GM18499 (cell line): Measurements from ENCODE around the gene GBF1.

Source experiments
- ATAC-seq: cut with Tn5 transposase; IDR thresholded peaks from one replicate; pipeline ENCODE4 v1.9.1; 2021; ENCODE audit warnings: moderate number of reproducible peaks; ENCODE audit not compliant: insufficient read depth, unreplicated experiment

The GBF1 gene

DNA sequence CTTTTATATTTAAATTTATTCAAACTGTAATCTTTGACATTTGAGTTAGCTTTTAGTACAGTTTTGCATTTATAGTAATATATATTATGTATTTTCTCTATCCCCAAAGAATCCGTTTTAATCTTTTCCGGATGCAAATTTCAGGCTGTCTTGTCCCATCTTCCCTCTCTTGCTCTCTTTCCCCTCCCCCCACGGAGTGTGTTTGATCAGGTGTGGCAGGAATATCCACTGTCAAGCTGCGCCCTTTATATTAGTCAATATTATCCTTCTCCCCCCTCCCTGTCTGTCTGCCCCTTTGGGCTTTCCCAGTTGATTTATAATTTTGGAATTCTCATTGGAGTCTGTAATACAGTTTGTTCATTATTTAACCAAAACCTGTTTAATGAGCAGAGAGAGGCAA, 19.0 kb downstream of the GBF1 start:
- ATAC-seq: no peak

DNA sequence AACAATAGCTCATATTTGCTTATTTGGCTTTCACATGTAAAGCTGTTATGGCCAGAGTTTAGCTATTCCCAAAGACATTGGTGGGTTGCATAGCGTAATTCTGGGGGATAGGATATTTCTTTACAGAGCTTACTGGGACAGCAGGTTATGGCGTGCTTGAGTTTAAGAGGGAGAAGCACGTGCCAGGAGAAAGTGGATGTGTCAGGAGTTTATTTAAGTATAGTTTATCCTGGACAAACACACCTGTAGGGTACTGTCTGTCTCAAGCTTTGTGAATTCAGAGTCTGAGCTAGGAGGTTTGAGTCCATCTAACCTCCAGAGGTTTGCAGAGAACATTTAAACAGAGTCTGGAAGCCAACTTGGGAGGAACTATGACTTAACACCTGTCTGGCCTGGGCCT, 21.3 kb downstream of the GBF1 start:
- ATAC-seq: no peak

DNA sequence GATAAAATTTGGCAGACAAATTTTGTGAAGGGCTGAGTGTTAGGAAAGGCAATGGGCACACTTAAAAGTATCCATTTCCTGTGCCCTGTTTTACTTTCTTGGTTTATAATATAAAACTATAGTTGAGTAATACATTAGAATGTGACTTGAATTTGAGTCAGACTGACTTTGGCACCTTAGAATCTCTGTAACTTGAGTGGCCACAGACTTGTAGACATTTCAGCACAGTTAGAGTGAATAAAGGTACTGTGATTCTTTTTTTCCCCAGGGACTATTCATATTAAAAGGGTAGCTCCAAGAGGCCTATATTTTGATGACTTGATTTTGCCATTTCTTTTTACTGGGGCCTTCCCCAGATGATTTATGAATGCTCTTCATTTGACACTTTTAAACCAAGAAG, 22.4 kb downstream of the GBF1 start:
- no peak for ATAC-seq

DNA sequence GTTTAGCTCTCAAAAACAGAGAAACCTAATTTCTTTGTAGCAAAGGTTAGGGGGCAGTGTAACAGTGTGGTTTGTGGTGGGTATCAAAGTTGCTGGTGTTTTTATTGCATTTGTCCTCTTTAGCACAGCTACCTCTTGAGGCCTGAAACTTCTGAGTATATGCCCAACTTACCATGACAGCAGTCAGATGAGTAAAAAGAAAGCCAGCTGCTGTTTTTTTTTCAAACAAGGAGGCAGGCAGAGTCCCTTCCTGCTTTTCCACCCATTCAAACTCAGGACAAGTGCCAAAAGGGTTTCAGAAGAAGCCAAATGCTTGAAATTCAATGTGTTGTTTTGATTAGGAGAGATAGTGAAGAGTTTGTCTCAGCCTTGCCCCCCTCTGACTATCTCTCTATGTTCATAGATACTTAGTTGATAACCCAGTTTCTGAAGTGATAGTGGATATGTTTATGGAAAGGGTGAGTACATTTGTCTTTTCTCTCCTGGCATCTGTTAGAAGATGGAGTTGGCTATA, 23.1 kb downstream of the GBF1 start:
- ATAC-seq: no peak

DNA sequence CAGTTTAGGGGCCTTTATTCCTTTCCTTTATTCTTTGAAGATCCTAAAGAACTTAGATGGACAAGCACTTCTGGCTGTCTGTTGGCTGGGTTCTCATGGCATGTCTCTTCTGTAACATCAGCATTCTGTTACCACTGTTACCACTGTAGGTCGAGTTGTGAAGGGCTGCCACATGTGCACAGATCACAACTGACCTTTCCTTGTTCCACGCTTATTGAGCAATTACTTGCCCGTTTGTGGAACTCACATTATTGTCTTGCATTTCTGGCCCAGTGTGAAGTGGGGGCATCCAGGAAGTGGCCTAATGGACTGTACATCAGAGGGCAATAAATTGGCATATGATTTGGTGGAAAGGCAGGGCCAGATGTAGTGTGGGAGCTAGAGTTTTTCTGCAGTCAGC, 23.7 kb downstream of the GBF1 start:
- no peak for ATAC-seq

DNA sequence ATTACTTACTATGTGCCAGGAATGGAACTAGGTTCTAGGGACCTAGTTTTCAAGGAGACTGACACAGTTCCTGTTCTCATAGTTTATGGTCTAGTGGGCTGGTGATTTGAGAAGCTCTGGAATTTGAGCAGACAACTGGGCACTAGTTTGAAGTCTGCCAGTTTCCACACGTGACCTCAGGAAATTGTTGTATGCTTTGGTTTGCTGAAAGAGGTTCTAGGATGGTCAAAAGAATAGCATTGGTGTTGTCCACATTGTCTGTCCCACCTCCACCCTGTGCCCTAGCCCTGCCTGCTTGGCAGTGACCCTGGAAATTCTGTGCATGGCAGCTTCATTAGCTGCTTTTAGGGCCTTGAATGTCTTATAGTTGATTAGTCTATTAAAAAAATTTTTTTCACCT, 28.7 kb downstream of the GBF1 start:
- ATAC-seq: no peak

DNA sequence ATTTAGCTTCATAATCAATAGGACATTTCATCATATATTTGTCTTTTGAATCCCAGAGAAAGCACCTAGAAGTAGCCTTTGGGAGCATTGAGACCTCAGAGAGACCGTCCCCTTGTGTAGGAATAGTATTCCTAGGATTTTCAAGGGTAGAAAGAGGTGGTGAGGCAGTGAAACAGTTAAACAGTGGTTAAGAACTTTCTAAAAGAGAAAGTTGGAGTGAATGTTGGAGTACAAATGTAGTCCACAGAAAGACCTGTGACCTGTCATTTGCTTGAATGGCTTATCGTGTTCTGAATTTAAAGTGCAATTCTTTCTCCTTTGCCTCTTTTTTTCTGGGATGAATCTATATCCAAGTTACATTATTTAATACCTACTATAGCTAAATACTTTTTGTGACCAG, 30.0 kb downstream of the GBF1 start:
- ATAC-seq: no peak

DNA sequence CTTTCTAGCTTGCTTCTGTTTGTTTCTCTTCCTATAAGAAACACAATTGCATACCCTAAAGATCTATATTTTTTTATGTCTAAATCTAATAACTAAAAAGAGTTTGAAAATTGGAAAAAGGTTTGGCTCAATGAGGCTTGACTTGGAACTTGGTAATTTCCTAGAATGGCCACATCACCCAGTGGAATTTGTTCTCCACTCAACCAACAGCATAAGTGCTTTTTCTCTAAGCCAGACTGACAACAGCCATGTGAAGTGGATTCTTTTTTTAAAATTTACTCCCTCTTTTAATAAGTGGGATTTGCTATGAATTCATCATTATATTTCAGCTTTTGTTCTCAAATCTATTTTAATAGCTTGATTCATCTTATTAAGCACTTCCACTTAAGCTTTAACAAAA, 33.8 kb downstream of the GBF1 start:
- ATAC-seq: no peak

DNA sequence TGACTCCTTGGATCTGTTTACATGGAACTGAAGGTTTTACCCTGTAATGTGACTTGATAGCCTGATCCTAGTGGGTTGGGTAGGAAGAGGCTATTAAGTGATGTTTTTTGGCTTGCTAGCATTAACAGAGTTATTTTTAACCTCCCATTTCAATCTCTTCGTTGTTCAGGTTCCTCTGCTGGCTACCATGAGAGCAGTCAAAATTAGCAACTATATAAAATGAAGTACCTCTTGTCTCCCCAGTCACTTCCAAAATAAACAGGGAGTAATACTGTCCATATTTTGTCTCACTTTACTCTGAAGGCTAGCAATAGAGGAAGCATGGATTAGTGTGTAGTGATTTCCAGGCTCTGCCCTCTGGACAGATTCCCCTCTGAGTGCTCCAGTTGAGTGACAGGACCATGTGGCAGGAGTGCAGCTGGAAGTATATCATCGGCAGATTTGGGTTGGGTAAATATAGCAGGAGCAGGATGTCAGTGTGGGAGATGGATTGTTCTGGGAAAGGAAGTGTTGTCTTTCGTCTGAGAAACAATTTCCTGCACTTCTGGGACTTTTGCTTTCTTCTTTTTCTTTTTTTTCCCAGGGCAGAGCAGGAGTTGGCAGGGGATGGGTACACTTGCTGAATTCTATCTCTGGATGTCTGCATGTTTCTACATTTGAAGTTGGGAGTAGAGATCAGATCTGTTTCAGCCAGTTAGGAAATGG, 35.2 kb downstream of the GBF1 start:
- ATAC-seq: no peak

DNA sequence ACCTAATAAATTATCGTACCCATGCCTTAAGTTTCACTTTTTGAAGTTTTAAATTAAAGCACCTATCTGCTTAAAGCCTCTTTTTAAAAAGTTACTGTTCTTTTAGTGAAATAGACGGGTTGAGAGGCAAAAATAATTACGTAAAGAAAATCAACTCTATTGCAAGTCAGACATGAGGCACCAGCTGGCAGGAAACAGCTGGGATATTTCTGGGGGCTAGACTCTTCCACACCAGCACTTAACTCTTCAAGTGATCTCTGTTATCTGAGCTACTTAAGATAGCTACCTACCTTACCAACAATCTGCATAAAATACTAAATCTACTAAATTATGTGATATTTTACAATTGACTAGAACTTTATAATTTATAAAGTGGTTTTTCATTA, 35.8 kb downstream of the GBF1 start:
- ATAC-seq: no peak

DNA sequence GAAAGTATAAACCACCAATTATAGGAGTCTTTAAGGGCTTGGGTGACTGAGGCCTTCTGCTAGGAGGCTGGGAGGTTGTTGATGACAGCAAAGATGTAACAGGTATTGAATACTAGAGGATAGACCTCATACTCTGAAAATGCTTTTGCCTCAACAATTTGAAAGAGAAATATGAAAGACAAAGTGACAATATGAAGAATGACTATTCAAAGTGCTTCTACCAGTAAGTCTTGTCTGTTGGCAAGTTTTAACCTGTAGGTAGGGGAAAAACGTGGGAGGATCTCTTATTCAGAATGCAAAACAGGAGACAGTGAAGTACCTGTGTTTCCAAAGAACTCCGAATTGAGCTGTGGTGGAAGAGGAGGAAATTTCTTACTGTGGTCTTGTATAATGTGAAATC, 38.2 kb downstream of the GBF1 start:
- no peak for ATAC-seq

DNA sequence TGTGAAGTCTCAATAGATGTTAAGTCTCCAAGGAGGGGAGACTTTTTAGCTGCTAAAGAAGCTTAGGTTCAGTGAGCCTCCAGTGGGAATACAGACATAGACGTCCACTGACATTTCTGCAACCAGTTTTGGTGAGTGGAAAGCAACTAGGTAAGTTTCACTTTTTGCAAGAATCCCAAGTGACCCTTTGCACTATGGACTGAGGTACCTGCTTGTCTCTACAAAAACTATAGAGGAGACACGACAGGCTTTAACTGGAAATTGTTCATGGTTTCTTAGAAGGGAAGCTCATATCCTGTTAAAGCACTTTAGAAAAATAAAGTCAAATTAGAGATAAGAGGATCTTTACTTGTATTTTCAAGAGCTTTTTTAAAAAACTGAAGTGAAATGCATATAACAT, 38.6 kb downstream of the GBF1 start:
- ATAC-seq: no peak

DNA sequence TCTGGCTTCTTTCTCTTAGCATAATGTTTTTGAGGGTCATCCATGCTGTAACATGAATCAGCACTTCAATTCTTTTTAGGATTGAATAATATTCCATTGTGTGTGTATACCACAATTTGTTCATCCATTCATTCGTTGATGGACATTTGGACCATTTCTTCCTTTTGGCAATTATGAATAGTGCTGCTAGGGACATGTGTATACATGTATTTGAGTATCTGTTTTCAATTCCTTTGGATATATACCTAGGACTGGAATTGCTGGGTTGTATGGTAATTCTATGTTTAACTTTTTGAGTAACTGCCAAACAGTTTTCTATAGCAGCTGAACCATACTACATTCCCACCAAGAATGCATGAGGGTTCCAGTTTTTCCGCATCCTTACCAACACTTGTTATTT, 39.2 kb downstream of the GBF1 start:
- ATAC-seq: no peak

DNA sequence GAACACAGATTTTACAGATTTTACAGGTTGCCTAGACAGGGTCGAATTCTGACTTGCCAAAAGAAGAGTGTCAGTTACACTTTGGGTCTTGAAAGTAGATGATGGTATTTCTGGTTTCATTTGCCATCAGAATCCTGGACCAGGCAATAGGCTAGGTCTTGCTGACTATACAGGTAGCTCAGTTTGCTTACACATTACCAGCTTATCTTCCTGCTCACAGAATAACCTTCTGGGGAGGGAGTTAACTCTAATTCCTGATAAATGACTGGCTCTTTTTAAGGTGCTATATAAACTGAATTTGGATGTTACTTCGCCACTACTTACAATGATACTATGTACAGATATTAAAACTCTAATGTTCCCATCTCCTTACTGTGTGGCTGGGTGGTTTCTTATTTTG, 39.8 kb downstream of the GBF1 start:
- ATAC-seq: no peak

DNA sequence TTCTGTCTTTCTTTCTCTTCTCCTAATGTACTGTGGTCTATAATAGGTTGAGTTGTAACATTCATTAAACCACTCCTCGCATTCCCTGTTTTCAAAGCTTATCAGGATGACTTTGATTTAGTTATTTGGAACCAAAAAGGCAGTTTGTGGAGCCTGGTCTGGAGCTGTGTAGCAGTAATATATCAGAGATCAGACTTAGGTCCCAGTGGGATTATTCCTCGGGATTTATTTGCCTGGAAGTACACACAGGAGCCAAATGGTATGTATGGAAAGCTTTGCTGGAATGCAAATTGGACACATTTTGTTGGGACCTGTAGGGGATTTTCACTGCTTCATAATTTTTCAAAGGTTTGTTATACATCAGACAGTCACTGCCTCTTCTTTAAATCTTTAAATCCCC, 40.9 kb downstream of the GBF1 start:
- ATAC-seq: no peak

DNA sequence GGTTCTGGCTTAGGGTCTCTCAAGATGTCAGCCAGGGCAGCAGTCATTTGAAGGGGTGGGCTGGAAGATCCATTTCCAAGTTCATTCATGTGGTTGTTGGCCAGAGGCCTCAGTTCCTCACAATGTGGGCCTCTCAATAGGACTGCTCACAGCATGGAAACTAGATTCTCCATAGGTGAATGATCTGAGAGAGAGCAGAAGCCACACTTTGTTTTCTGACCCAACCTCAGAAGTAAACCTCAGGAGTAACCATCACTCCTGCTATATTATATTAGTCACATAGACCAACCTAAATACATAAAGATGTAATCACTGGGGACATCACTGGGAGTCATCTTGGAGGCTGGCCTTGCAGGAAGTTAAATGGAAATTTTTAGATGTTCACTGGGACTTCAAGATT, 42.2 kb downstream of the GBF1 start:
- no peak for ATAC-seq

DNA sequence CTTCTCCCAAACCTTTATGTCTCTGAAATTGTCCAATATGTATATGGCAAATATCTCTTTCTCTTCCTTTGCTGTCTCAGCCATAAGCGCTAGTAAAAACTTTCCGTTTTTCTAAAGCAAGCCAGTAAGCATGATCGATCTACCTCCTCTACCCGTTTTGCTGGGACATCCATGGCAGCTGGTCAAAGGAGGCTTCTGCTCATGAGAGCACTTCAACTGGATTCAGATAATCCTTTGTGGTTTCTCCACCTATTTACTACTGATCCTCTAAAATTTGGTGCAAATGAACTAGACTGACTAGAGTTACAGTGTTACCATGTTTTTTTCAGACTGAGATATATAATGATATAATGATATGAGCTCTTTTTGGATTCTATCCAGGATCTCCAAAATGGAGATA, 42.7 kb downstream of the GBF1 start:
- no peak for ATAC-seq

DNA sequence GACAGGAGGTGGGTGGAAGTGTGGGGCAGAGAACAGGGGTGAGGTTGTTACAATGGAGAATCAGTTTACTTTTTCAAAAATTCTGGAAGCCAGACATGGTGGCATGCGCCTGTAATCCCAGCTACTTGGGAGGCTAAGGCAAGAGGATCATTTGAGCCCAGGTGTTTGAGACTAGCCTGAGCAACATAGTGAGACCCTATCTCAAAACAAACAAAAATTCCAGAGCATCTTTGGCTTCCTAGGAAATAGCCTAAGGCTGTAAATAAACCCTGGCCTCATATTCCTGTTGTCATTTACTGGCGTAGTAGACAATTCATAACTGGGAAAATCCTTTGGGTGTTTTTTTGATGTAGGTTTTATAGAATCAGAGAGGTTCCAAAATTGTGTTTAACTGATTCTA, 44.0 kb downstream of the GBF1 start:
- ATAC-seq: no peak

DNA sequence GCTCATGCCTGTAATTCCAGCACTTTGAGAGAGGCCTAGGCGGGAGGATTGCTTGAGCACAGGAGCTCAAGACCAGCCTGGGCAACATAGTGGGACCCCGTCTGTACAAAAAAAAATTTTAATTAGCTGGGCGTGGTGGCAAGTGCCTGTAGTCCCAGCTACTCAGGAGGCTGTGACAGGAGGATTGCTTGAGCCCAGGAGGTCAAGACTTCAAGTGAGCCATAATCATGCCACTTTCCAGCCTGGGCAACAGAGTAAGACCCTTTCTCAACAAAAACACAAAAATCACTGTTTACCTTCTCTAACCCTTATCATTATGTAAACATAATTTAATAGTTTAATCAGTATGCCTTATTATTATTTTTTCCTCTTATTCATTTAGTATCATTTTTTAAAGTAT, 44.5 kb downstream of the GBF1 start:
- ATAC-seq: no peak

DNA sequence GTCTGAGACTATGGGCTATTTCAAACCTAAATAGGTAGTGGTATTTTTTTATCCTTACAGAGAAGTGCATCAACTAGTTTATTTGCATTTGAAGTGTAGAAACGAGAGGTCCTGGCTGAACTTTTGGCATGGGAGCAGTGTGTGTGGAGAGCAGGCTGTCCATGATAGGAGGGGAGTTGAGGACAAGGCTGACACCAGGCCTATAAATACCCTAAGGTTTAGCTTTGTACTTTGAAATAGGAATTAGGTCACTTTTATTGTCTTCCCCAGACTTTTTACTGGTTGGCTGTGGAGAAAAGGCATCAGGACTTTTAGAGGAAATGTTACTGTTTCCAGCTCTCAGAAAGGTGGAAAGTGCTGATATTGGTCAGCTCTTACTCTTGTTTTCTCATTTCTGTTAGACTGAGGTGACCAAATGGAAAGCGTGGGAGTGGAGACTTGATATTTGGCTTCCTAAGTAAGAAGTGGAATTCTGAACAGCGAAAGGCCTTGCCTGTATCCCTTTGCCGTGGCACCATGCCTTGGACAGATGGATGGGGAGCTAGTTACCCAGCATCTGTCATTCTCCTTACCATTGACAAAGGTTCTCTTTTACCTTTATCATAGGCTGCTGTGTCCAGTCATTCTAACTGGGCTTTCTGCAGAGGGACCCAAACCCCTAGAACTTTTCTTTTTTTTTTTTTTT, 46.0 kb downstream of the GBF1 start:
- no peak for ATAC-seq

DNA sequence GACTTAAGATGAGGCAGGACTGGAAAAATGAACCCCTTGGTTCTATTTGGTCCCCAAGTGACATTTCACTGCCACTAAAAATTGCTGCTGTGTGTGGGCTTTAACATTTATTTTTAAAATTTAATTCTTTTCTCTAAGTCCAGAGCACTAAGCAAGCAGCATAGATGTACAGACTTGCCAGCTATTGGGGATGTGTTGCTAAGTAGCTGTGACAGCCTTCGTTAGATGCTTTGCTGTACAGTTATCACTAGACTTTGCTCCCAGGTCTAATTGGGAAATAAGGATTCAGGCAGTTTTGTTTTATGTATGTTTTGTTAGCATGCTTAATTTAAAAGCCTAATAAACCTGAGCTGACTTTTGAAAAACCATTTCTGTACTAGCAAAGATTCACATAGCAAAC, 51.8 kb downstream of the GBF1 start:
- ATAC-seq: no peak

DNA sequence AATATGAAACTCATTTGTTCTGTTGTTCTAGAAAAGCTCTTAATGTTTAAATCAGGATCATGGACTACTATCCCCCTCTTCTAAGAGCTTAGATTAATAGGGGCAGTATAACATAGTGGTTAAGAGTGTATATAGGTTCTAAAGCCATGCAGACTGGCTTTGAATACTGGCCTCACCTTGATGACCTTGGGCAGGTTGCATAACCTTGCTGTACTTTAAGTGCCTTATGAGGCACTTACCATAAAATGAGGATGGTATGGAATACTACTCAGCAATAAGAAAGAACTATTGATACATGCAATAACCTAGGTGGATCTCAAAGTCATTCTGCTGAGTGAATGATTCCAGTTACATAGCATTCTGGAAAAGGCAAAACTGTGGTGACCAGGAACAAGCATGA, 53.6 kb downstream of the GBF1 start:
- no peak for ATAC-seq
